ENCODE data around the gene ZFAND2B.
A peak's percentile ranks its signal among the peaks of the same experiment; 100 is the strongest.

Gene ZFAND2B

DNA sequence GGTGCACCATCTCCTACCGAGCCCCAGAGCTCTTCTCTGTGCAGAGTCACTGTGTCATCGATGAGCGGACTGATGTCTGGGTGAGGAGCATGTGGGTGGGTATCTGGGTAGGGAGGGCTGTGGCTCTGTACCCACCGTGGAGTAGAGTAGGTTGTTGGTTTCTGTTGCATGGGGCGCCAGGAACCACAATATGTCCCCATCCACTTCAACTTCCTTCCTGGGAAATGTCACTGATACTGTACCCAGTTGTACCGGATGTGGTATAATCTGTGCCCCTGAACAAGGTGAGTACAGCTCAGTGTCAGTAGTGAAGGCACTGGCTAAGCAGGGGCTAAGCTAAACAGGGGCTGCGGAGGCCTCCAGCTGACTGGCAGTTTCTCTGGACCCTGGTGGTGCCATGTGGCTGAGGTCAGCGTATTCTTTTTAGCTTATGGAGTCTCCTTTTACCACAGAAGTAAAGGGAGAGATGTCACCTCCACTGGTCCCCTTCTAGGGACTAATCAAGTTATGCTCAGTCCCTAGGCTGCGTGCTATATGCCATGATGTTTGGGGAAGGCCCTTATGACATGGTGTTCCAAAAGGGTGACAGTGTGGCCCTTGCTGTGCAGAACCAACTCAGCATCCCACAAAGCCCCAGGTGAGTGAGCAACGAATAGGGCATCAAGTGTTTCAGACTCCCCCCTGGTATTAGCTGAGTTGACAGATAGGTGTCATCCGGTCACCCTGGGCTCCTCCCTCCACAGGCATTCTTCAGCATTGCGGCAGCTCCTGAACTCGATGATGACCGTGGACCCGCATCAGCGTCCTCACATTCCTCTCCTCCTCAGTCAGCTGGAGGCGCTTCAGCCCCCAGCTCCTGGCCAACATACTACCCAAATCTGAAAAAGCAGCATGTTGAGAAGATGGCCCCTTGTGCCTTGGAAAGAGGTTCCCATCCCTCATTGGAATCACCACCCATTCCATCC, 41.4 kb downstream of the ZFAND2B start:
- no peak for DNase-seq (ENCODE audit: extremely low read depth, insufficient read length)
- TF ChIP-seq, protein P1, sequence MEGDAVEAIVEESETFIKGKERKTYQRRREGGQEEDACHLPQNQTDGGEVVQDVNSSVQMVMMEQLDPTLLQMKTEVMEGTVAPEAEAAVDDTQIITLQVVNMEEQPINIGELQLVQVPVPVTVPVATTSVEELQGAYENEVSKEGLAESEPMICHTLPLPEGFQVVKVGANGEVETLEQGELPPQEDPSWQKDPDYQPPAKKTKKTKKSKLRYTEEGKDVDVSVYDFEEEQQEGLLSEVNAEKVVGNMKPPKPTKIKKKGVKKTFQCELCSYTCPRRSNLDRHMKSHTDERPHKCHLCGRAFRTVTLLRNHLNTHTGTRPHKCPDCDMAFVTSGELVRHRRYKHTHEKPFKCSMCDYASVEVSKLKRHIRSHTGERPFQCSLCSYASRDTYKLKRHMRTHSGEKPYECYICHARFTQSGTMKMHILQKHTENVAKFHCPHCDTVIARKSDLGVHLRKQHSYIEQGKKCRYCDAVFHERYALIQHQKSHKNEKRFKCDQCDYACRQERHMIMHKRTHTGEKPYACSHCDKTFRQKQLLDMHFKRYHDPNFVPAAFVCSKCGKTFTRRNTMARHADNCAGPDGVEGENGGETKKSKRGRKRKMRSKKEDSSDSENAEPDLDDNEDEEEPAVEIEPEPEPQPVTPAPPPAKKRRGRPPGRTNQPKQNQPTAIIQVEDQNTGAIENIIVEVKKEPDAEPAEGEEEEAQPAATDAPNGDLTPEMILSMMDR (IDR thresholded peaks at IDR 0.05; ENCODE audit: insufficient read depth, low read length, poor library complexity, severe bottlenecking), result no peak
- peaks cover 18% of the 10 kb centered on the region for H3K36me3 ChIP-seq (ENCODE audit: control insufficient read depth, insufficient read depth, low read length)
- no peak overlapping the region for H3K4me3 ChIP-seq (replicated peaks; ENCODE audit: low read depth, low read length)
- no peaks in the 10 kb centered on the region for H3K27me3 ChIP-seq (replicated peaks; ENCODE audit: control insufficient read depth, insufficient read depth, low read length)

- TF ChIP-seq, protein P1 (IDR thresholded peaks at IDR 0.05; ENCODE audit: insufficient read depth, low read length, poor library complexity, severe bottlenecking), result no peak
- Histone ChIP-seq H3K27me3 (replicated peaks; ENCODE audit: control insufficient read depth, insufficient read depth, low read length) (no peaks in the 10 kb centered on the region), H3K4me3 (replicated peaks; ENCODE audit: low read depth, low read length) (no peak overlapping the region), H3K36me3 (ENCODE audit: control insufficient read depth, insufficient read depth, low read length) (peaks cover 18% of the 10 kb centered on the region)
- no peak for DNase-seq (ENCODE audit: extremely low read depth, insufficient read length)
These were observed 42.2 kb downstream of the ZFAND2B start for GRCh38 chr2:219248845-219249202.

GRCh38 chr2:219249203-219249980, 42.8 kb downstream of the ZFAND2B start:
- DNase-seq (ENCODE audit: extremely low read depth, insufficient read length), result no peak
- H3K27me3 ChIP-seq (replicated peaks; ENCODE audit: control insufficient read depth, insufficient read depth, low read length), result no peaks in the 10 kb centered on the region
- H3K36me3 ChIP-seq (ENCODE audit: control insufficient read depth, insufficient read depth, low read length), result peaks cover 18% of the 10 kb centered on the region
- H3K4me3 ChIP-seq (replicated peaks; ENCODE audit: low read depth, low read length), result peak overlapping the region; percentile 1; the same call in 1 of the 2 replicates
- TF ChIP-seq, protein P1 (IDR thresholded peaks at IDR 0.05; ENCODE audit: insufficient read depth, low read length, poor library complexity, severe bottlenecking), result no peak

- TF ChIP-seq, protein P1 (IDR thresholded peaks at IDR 0.05; ENCODE audit: insufficient read depth, low read length, poor library complexity, severe bottlenecking), result no peak
- Histone ChIP-seq H3K4me3 (replicated peaks; ENCODE audit: low read depth, low read length) (no peak overlapping the region; the same call in 1 of the 2 replicates), H3K27me3 (replicated peaks; ENCODE audit: control insufficient read depth, insufficient read depth, low read length) (no peaks in the 10 kb centered on the region), H3K36me3 (ENCODE audit: control insufficient read depth, insufficient read depth, low read length) (peaks cover 18% of the 10 kb centered on the region)
- no peak for DNase-seq (ENCODE audit: extremely low read depth, insufficient read length)
These were observed 43.6 kb downstream of the ZFAND2B start for GRCh38 chr2:219250049-219250781.

DNA sequence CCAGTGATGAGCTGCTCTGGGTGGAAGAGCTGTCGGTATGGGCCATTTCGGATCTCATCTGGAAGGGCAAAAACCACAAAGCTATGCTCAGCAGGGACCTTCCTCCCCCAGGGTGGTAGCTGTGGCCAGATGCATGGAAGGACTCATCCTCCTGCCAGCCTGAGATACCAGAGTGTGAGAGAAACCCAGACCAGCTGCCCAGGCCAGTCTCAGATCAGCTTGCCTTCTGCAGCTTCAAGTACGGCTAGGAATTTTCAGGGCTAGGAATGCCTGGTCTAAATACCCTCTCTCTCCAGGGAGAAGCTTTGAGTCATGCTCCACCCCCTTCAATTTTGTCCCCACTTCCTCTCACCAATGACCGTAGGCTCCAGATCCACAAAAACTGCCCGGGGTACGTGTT, 45.1 kb downstream of the ZFAND2B start:
- TF ChIP-seq, protein P1 (IDR thresholded peaks at IDR 0.05; ENCODE audit: insufficient read depth, low read length, poor library complexity, severe bottlenecking), result no peak
- Histone ChIP-seq H3K36me3 (ENCODE audit: control insufficient read depth, insufficient read depth, low read length) (peaks cover 18% of the 10 kb centered on the region), H3K27me3 (replicated peaks; ENCODE audit: control insufficient read depth, insufficient read depth, low read length) (no peaks in the 10 kb centered on the region), H3K4me3 (replicated peaks; ENCODE audit: low read depth, low read length) (peak overlapping the region; percentile 92; the same call in 1 of the 2 replicates)
- DNase-seq (ENCODE audit: extremely low read depth, insufficient read length), result no peak

All from GM06990 (cell line).